A204.1 (cell line): ENCODE results near the gene LINGO3.
"Not testable (repeated sequence)": the region's sequence is repeated elsewhere in the genome, so short reads cannot be mapped to it uniquely, and the experiment has no call there.

ENCODE experiments used
- FAIRE-seq: peaks from 2 replicates; lab custom pipeline; 2012; peaks lifted over from hg19 to GRCh38; lab: Jason Lieb, UNC

Gene LINGO3

GRCh38 chr19:2308114-2308556 lies at the start of gene LINGO3:
TSS of gene LINGO3 (minus strand) at chr19:2308154. CDS start at chr19:2291776, 16,378 bp downstream.
- no peak for FAIRE-seq

- no peak for FAIRE-seq
Observed at GRCh38 chr19:2356036-2356646, 48.2 kb upstream of the LINGO3 start.

GRCh38 chr19:2355168-2356035 lies 47.4 kb upstream of the LINGO3 start:
- no peak for FAIRE-seq

GRCh38 chr19:2354670-2355069 lies 46.7 kb upstream of the LINGO3 start:
- no peak for FAIRE-seq

- no peak for FAIRE-seq
Observed at GRCh38 chr19:2353887-2354592, 46.1 kb upstream of the LINGO3 start.

GRCh38 chr19:2353159-2353886 lies 45.4 kb upstream of the LINGO3 start:
- FAIRE-seq: no peak

- no peak for FAIRE-seq
Observed at GRCh38 chr19:2352121-2352520, 44.2 kb upstream of the LINGO3 start.

GRCh38 chr19:2351591-2351990 lies 43.6 kb upstream of the LINGO3 start:
- no peak for FAIRE-seq

GRCh38 chr19:2350656-2351055 lies 42.7 kb upstream of the LINGO3 start:
- FAIRE-seq: no peak

- FAIRE-seq: not testable (repeated sequence)
Observed at GRCh38 chr19:2349818-2350217, 41.9 kb upstream of the LINGO3 start.

- FAIRE-seq: no peak
Observed at GRCh38 chr19:2345794-2346663, 38.1 kb upstream of the LINGO3 start.

GRCh38 chr19:2345076-2345475 lies 37.1 kb upstream of the LINGO3 start:
- FAIRE-seq: no peak

GRCh38 chr19:2344381-2344870 lies 36.5 kb upstream of the LINGO3 start:
- FAIRE-seq: no peak

- FAIRE-seq: no peak
Observed at GRCh38 chr19:2343289-2343982, 35.5 kb upstream of the LINGO3 start.

- FAIRE-seq: no peak
Observed at GRCh38 chr19:2342656-2343288, 34.8 kb upstream of the LINGO3 start.

- FAIRE-seq: no peak
Observed at GRCh38 chr19:2341982-2342381, 34.0 kb upstream of the LINGO3 start.

- FAIRE-seq: no peak
Observed at GRCh38 chr19:2341244-2341751, 33.3 kb upstream of the LINGO3 start.

GRCh38 chr19:2340496-2341243 lies 32.7 kb upstream of the LINGO3 start:
- no peak for FAIRE-seq
